PC-9 (cell line): ENCODE results near the gene NRG4.

Experiments used
- EZH2 ChIP-seq: fragments of 200-600 bp; sonication (generic); IDR thresholded peaks from 2 replicates; pipeline ENCODE4 v1.8.0; 2017; ENCODE audit warnings: antibody characterized with exemption, low read depth
- TF ChIP-seq, protein P1 (sequence below): fragments of 200-600 bp; sonication (generic); conservative IDR thresholded peaks from 2 replicates; pipeline ENCODE4 v1.6.1; 2017; ENCODE audit warnings: mixed run types, antibody characterized with exemption, mild to moderate bottlenecking, moderate library complexity

DNA sequence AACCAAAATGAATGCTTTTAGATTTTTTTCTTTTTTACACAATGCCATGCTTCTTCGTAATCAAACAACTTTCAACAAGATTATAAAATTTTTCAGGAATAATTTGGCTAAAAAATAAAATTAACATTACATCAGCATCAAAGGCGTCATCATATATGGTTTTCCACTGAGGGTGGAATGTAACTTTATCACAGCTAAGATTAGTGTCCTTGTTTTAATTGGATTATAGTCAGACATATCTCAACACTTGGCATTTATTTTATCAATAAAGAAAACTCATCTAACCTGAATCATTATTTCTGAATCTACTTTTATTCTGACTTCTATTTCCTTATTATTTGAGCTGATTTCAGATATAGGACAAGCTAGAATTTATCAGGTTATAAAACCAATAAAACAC is 1.6 kb downstream of the NRG4 start:
- TF ChIP-seq, protein P1, sequence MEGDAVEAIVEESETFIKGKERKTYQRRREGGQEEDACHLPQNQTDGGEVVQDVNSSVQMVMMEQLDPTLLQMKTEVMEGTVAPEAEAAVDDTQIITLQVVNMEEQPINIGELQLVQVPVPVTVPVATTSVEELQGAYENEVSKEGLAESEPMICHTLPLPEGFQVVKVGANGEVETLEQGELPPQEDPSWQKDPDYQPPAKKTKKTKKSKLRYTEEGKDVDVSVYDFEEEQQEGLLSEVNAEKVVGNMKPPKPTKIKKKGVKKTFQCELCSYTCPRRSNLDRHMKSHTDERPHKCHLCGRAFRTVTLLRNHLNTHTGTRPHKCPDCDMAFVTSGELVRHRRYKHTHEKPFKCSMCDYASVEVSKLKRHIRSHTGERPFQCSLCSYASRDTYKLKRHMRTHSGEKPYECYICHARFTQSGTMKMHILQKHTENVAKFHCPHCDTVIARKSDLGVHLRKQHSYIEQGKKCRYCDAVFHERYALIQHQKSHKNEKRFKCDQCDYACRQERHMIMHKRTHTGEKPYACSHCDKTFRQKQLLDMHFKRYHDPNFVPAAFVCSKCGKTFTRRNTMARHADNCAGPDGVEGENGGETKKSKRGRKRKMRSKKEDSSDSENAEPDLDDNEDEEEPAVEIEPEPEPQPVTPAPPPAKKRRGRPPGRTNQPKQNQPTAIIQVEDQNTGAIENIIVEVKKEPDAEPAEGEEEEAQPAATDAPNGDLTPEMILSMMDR = no peak
- no peak for TF ChIP-seq EZH2
